Mesendoderm (in vitro differentiated cells): ENCODE data around the gene ZFP14.
"Not testable (repeated sequence)": the region's sequence is repeated elsewhere in the genome, so short reads cannot be mapped to it uniquely, and the experiment has no call there.

Source experiments
- DNase-seq: peaks from one replicate; pipeline ENCODE4 v3.0.0; 2013
- H2AK5ac ChIP-seq: 2 replicates; pipeline ENCODE4 v1.6.1; 2013; ENCODE audit warnings: low read length, inconsistent platforms
- H2BK120ac ChIP-seq: 2 replicates; pipeline ENCODE4 v1.6.1; 2013; ENCODE audit warnings: low read depth, mild to moderate bottlenecking, low read length, moderate library complexity, mixed read lengths
- H2BK15ac ChIP-seq: replicated peaks from 2 replicates; pipeline ENCODE4 v1.6.1; 2013; ENCODE audit warnings: low read depth, mild to moderate bottlenecking, moderate library complexity
- H2BK5ac ChIP-seq: 2 replicates; pipeline ENCODE4 v1.6.1; 2013; ENCODE audit warnings: low read length, inconsistent platforms
- H3K18ac ChIP-seq: 2 replicates; pipeline ENCODE4 v1.6.1; 2013; ENCODE audit warnings: mild to moderate bottlenecking, low read length, mixed read lengths
- H3K23ac ChIP-seq: one replicate; pipeline ENCODE4 v1.6.1; 2013; ENCODE audit warnings: low read length
- H3K27ac ChIP-seq: 2 replicates; pipeline ENCODE4 v1.5.1; 2013; ENCODE audit warnings: low read depth, mild to moderate bottlenecking, inconsistent platforms, low read length, moderate library complexity
- H3K27me3 ChIP-seq: 2 replicates; pipeline ENCODE4 v1.6.1; 2013; ENCODE audit warnings: low read length, control low read depth, mild to moderate bottlenecking, inconsistent platforms; ENCODE audit not compliant: insufficient read depth, poor library complexity
- H3K36me3 ChIP-seq: 2 replicates; pipeline ENCODE4 v1.6.1; 2013; ENCODE audit warnings: low read length, inconsistent platforms; ENCODE audit not compliant: control insufficient read depth, insufficient read depth
- H3K4ac ChIP-seq: one replicate; pipeline ENCODE4 v1.6.1; 2013; ENCODE audit warnings: low read depth, mild to moderate bottlenecking, low read length, moderate library complexity
- H3K4me1 ChIP-seq: 2 replicates; pipeline ENCODE4 v1.6.1; 2013; ENCODE audit warnings: low read depth, low read length, inconsistent platforms; ENCODE audit not compliant: control insufficient read depth
- H3K4me2 ChIP-seq: 2 replicates; pipeline ENCODE4 v1.6.1; 2013; ENCODE audit warnings: low read length
- H3K4me3 ChIP-seq: 2 replicates; pipeline ENCODE4 v1.5.1; 2013; ENCODE audit warnings: mild to moderate bottlenecking, low read length
- H3K56ac ChIP-seq: one replicate; pipeline ENCODE4 v1.6.1; 2013; ENCODE audit warnings: low read length
- H3K79me1 ChIP-seq: 2 replicates; pipeline ENCODE4 v1.6.1; 2013; ENCODE audit warnings: low read length, inconsistent platforms
- H3K79me2 ChIP-seq: 2 replicates; pipeline ENCODE4 v1.6.1; 2013; ENCODE audit warnings: mild to moderate bottlenecking, low read length; ENCODE audit not compliant: control insufficient read depth, insufficient read depth
- H3K9ac ChIP-seq: 2 replicates; pipeline ENCODE4 v1.6.1; 2013; ENCODE audit warnings: low read length, inconsistent platforms
- H4K5ac ChIP-seq: one replicate; pipeline ENCODE4 v1.6.1; 2013; ENCODE audit warnings: low read length
- H4K8ac ChIP-seq: one replicate; pipeline ENCODE4 v1.6.1; 2013; ENCODE audit warnings: low read depth, mild to moderate bottlenecking, control low read depth, low read length, moderate library complexity
- WGBS: extraction: QIAGEN DNeasy Blood & Tissue Kit; methylation state at CpG from one replicate; pipeline ENCODE4 v1.1.7; 2013; ENCODE audit warnings: low lambda C conversion rate, missing lambda C conversion rate; ENCODE audit not compliant: insufficient coverage; ENCODE audit errors: extremely low coverage; 5-methylcytosine and 5-hydroxymethylcytosine counted together

The ZFP14 gene

DNA sequence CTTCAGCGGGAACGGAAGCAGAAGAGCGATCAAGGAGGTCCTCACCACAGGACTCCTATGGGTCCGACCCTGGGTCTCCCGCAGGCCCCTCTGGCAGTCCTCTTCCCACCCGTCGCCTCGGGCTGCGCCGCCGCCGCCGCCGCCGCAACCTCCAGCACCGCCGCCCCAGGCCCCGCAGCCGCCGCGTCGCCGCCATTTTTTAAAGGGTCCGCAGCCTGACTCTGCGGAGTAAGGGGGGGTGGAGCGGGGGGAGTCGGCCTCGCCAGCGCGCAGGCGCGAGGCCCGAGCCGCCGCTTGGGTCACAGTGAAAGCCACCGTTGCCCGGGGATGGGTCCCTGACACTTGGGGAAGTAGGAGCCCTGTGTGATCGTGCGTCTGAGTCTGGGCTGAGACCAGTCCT is 69.7 kb downstream of the ZFP14 start:
- not testable (repeated sequence) for H3K27ac ChIP-seq, H3K4me1 ChIP-seq, H3K4ac ChIP-seq, H3K36me3 ChIP-seq, H3K79me2 ChIP-seq, H2BK15ac ChIP-seq, DNase-seq, H3K23ac ChIP-seq, H4K5ac ChIP-seq, H3K9ac ChIP-seq, H3K56ac ChIP-seq, H3K18ac ChIP-seq, H3K4me3 ChIP-seq, H4K8ac ChIP-seq, H2BK5ac ChIP-seq, H3K27me3 ChIP-seq, H3K79me1 ChIP-seq, H2BK120ac ChIP-seq, H2AK5ac ChIP-seq, H3K4me2 ChIP-seq
- WGBS: no CpG with 5 or more reads among the region's 39 CpGs

DNA sequence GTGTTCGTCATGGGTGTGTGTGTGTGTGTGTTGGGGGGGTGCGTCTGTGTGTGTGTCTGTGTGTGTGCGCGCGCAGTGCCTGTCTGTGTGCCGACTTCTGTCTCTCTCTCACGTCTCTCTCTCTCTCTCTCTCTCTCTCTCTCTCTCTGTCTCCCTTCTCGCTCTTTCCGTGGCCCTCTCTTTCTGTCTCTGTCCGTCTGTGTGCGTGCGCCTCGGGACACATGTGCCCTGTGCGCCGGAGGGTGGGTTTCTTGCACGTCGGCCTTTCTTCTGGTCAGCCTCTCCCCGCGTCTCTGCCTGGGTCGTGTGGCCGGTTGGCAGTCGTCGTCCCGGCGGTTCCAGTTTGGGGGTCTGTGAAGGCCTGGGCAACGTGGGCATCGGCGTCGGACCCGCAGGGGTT is 86.7 kb downstream of the ZFP14 start:
- H4K8ac ChIP-seq, H3K27me3 ChIP-seq, DNase-seq, H3K36me3 ChIP-seq, H2BK15ac ChIP-seq, H2BK5ac ChIP-seq, H3K9ac ChIP-seq, H3K4me2 ChIP-seq, H2BK120ac ChIP-seq, H3K23ac ChIP-seq, H3K4ac ChIP-seq, H4K5ac ChIP-seq, H3K79me1 ChIP-seq, H3K4me3 ChIP-seq, H3K4me1 ChIP-seq, H3K27ac ChIP-seq, H3K18ac ChIP-seq, H3K56ac ChIP-seq, H3K79me2 ChIP-seq, H2AK5ac ChIP-seq: not testable (repeated sequence)
- WGBS: no CpG with 5 or more reads among the region's 30 CpGs
